Stimulated activated CD8-positive, alpha-beta memory T cell treated with anti-CD3 and anti-CD28 coated beads, Interleukin-15, amount 100 ng/mL, for 48 hours (primary cell): ENCODE measurements around the gene ELMO1.

Experiments used
- DNase-seq, 2 donors: peaks; one replicate each; pipeline ENCODE4 v3.0.0-alpha.2; 2020; ENCODE audit warnings: low read depth in 2 of 2

The ELMO1 gene

DNA sequence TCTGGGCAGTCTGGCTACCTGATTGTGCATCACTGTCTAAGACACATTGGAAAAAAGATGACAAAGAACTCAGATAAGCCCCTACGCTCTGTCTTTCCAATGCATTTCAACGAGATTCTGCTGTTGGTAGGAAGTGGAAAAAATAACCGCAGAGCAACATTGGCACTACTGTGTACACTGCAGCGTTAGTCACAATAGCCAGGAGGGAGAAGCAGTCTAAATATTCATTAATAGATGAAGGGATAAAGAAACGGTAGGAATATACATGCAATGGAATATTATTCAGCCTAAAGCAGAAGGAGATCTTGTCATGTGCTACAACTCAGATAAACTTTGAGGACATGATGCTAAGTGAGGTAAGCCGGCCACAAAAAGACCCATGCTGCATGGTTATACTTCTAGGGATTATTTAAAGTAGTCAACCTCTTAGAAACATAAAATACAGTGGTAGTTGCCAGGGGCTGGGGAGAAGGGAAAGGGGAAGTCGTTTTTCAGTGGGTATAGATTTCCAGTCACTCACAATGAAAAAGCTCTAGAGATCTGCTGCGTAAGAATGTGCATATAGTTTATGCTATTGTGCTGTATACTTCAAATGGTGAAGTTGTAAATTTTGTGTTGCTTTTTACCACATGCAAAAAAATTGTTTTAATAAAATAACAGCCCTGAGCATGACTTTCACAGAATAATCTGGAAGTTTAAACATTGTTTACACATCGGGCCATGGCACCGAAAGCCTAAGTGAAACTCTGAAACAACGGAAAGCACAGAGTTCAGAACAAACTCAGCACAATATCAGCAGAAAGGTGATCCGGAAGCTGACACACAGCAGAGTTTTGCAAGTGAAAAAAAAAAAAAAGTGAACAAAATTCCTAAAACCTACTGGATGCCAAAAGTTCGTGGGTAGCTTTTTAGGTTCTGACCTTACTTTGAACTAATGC is 40.1 kb downstream of the ELMO1 start:
- DNase-seq: no peak

DNA sequence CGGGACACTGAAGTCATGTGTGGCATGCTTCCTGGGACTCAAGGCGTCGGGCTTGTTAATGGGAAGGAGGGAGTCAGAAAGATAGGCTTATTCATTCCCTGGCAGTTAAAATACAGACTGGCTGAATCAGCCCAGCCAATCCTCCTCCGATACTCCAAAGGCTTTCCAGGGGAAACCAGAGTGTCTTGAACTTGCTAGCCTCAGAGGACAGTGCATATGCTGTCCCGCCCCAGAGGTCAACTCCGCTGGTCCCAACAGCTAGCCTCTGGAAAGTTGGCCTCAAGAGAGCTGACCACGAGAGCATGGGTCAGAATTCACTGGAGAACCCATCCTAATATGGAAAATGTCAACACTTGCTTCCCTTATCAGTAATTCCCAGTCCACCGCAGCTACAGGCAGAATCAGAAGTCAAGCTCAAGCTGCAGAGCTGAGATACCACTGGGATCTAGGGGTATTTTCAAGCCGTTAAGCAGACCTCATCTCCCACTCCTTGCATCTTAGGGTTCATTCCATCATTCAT is 43.0 kb downstream of the ELMO1 start:
- no peak for DNase-seq

DNA sequence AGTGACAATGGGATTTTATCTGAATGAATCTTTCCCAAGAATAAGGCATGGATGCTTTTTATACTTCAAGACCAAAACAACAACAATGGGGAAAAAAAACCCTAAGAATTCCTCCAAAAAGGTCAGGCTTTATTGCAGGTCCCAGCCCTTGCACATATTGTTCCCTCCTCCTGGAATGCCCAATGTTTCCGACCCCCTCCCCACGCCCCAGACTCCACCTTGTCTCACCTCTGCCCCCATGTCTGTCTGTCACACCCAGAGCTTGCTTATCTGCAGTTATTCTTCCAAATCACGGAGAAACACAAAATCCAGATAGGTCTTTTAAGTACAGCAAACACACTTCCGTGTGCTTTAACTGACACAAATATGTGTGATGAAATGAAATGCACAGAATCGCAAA is 43.5 kb downstream of the ELMO1 start:
- DNase-seq: no peak

DNA sequence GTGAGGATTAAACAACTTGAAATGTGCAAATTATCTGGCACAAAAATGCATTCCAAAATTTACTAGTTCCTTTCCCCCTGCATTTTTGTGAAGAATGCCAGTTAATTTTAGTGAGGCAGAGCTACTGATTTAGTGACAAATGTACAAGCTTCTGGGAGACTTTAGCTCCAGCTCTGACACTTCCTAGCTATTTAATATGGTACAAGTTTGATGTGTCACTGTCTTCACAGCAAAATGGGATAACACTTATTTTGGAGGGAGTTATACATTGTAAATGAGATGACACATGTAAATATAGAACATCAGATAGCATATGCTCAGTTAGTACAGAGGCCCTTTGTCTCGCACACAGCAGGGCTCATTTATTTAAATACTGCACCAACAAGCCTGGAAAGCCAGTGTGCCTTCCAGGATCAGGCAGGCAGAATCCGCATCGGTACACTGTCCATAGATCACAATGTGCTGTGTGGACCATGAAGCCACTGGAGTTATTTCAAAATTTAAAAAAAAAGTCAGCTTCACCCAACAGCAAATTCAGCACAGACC is 48.7 kb downstream of the ELMO1 start:
- no peak for DNase-seq

DNA sequence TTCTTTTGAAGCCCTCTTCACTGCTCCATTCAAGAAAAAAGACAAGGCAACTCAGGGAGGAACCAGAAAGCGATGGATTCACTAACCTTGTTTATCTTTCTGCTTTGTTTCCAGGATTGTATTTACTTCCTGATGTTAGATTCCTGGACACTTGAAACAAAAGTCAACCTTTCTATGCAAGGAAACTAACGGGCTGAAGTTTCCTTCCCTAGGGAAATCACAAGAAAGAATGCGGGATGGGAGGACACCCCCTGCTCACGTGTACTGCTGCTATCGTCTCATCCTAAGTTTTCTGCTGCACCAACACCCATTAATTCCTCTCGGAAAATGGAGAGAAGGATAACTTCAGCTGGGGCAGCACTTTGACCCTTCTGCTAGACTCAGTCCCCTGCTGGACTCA is 50.3 kb downstream of the ELMO1 start:
- no peak for DNase-seq

DNA sequence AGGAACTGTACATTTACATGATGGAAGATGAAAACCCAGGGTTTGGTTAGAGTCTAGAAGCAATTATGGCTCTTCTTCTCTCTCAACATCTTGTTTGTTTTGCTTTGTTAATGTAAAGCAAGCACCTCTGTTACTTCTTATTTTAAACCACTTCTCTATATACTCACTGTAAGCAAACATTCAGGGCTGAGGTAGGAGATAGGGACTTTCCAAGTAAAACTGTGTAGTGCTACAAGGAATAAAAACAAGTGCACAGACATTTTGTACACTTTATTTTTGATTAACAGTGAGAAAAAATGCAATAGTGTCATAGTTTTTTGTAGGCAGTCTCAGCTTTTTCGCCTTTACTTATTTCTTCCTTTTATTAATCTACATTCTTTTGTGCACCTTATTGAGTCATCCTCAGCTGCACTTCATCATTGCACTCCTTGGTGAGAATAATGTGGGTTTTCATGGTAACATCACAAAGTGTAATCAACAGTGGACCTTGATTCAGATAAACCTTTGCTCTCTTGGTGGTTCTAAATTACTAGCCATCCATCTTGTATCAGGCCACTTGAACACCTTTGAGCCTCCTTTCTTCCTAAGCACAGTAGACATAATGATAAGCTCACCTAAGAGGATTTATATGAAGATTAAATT is 52.9 kb downstream of the ELMO1 start:
- no peak for DNase-seq

DNA sequence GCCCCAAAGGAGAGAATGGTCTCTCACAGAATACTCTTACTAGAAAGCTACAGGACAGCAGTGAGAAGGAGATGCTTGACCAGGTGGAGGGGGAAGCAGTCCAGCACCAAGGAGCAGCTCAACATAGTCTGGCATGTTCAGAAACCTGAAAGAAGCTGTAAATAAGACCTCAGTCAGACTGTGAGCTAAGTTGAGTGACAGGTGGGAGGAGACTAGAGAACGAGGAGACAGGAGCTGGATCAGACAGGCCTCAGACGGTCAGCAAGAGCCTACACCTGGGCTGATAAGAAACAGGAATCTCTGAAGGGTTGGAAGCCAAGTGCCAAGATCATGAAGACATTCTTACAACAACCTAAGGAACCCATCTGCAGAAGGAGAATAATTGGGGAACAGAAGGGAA is 54.5 kb downstream of the ELMO1 start:
- no peak for DNase-seq

DNA sequence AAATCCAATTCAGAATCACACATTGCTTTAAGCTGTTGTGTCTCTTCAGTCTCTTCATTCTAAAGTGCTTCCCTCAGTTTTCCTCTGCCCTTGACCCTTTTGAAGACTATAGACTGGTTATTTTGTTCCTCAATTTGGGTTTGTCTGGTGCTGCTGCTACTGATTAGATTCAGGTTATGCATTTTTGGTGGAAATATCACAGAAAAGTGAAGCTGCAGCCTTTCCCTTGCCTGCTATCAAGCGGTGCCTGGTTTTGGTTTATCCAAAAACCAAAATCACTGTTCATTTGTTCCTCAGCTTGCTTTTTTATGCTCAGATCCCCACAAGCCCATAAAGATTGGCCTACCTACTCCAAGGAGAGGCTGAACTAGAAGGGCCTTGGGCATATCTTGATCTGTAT is 55.2 kb downstream of the ELMO1 start:
- DNase-seq: no peak

DNA sequence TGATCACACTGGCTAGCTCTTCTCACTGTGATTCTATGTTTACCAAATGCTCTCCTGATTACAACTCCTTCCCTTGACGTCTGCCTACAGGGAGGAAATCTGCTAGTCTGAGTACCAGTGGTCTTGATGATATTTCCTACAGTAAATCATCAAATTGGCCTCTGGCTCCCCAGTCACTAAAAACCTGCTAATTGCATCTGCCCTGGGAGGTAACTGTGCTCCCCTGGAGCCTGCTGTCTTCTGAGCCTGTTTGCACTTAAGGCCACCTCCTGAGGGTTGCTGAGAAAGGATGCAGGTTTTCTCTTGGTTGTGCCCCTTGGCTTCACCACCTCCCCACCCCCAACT is 56.0 kb downstream of the ELMO1 start:
- no peak for DNase-seq

DNA sequence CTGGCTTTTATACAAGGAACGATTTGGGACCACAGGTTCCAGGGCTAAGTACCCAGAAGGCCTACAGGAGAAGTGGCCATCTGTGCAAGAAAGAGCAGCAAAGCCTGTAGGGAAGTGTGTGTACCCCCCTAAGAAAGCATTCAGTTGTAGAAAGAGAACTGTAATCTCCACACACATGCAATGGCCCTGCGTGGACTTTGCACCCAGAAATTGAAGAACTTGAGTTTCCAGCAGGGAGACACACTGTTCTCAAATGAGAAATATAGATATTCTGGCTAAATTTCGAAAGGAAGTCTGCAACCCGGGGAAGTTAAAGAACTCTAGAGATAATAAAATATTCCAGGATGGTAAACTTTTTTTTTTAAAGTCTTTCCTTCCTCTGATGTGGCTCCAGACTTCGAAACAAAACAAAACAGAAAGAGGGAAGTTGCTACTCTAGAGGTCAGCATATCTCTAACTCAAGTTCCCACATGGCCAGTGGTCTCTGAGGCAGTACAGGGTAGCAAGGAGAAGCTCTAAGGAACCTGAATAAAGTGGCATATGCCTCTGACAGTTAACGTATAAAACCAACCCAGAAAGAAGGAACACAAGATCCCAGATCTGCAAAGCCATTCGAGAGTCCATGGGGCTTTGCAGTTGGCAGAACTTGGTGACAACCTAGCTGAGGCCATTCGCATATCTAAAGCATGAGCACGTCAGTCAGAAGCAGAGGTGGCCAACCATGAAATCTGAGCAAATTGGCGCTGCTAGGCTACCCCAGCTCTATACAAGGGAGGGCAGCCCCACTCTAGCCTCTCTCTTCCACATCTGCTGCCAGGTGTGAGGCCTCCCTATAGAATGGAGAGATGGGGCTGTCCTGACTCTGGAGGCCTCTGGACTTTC is 56.6 kb downstream of the ELMO1 start:
- no peak for DNase-seq

DNA sequence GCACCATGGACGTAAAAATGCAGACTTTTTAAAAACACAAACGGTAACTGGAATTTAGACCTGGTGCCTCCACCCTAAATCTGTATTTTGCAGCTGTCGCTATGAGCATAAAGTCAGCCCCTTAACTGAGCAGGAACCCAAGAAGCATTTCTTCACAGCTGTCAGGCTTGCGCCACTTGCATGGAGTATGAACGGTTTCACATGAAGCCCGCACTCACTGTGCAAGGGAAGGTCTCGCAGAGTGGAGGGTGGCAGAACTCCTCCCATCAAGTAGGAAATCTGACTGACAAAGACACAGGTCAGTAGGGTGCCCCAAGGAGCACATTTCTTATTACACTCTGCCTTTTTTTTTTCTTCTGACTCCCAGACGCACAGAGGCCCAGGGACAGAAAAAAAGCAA is 58.5 kb downstream of the ELMO1 start:
- no peak for DNase-seq

DNA sequence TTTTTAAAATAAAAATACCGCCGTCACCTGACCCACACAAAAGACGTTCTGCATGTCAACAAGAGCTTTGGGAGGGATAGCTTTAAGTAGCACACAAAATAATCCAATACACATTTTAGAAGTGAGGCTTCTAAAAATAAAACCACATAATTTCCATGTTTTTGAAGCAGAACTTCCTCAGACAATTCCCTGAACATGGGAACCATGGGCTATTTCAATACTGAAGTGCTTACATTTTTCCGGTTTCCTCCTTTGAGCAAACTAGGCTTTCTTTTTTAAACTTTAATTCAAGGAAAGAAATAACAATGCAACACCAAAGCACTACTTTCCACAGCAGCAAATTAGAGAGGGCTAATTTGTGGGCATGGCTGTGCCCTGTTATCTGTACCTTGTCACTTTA is 59.9 kb downstream of the ELMO1 start:
- DNase-seq: no peak

DNA sequence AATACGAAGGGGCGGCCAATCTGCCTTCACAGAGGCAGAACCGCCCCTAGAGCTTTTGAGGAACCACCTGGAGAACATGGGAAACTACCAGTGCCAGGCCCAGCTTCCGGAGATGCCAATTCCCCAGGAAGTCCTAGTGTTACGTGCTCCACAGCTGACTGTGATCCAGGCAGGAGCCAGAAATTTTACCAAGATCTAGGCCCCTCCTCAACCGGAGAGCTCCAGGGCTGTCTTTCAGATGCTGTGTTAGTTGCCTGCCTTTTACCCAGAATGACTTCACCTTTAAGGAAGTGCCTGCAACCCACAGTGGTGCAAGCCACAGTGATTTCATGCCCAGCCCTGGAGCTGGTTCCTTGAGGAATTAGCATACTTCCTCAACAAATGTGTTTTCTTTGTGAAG is 62.9 kb downstream of the ELMO1 start:
- DNase-seq: no peak

DNA sequence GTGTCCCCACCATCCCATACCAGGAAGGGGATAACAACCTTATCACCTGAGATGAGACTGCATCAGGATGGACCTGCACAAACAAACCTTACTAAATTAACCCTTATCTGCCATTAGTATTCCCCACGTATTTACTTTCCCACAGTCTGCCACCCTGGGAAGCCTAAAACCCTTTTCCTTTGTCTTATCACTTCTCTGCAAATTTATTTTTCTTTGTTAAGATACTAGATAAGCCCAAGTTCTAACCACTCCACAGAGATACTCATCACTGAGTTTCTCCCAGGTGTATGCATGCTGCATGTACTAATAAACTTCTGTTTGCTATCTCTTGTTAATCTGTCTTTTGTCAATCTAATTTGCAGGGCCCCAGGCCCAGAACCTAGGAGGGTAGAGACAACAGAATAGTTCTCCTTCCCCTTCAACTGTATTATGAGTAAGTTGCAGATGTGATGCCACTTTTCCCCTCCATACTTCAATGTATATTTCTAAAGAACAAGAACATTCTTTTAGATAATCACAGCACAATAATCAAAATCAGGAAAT is 66.0 kb downstream of the ELMO1 start:
- no peak for DNase-seq

DNA sequence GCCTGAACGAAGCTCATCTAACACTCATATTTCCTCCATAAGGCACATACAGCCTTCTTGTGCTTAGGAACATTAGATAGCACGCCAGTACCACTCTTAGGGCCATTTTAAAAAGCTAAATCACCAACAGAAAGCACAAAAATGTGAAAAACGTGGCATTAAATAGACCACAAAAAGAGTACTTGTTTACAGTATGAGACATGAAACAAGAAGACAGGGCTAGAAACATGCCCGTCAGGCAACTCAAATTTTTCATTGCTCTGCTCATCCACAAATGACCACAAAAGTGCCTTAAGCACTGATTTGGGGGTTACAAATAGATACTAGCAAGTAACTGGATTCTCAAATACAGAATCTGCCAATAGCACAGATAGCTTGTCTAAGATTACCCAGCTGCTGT is 67.8 kb downstream of the ELMO1 start:
- no peak for DNase-seq

DNA sequence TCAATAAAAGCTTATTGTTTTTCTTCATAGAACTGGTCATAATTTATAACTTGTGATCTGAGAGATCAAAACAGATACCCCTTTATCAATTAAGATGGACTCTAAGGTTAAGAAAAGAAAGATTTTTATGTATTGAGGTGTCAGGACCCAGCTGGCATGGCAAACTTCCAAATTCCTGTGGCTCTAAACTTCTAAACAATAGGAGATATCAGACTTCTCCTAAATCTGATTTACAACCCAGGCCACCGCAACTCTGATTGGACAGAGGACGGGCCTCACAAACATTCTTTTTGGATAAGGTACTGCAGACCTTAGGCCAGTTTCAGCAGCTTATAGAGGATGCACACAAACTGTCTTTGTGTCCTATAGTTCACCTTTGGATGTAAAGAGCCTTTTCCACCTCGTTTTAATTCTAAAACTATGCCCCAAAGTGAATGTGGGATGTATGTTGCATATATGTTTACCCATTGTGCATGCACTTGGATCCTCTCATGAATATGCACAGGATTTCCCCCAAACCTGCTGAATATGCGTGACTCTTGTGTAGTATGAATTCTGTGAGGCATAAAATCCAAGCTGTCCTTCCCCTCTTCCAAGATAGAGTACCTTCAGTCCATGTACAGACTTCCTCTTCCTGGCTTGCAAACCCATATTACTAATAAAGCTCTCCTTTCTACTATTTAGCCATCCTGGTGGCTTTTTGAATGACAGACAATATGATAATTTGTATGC is 69.0 kb downstream of the ELMO1 start:
- DNase-seq: no peak

DNA sequence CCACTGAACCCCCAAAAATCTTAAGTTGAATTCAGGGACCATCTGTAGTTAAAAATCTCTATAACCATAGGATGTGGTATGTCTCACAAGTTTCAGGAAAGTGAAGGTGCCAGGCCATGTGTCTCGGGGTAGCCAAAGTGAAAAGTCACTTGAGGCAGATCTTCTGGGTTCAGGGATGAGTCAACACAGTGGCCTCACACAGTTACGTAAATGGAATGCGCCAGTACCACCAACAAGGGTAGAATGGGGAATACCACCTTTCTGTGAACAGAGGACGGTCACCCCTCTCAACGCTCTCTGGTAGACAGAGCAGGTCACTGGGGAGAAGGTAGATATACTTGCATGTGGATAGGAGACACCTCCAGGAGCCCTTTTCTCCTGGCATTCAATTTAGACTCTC is 71.4 kb downstream of the ELMO1 start:
- no peak for DNase-seq

DNA sequence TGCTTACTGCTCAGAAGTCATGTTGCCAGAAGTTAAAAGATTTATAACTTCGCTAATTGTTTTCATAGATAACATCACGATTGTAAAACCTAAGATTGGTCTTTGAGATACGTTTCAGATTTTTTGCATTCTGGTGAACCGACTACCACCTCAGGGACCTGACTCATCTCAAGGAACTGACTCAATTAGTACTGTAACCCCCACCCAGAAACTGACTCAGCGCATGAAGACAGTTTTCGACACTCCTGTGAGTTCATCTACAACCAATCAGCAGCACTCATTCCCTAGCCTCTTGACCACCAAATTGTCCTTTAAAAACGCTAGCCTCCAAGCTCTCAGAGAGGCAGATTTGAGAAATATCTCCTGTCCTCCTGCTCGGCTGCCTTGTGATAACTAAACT is 72.3 kb downstream of the ELMO1 start:
- peak in 1 of 2 donors; percentile 41 for DNase-seq

DNA sequence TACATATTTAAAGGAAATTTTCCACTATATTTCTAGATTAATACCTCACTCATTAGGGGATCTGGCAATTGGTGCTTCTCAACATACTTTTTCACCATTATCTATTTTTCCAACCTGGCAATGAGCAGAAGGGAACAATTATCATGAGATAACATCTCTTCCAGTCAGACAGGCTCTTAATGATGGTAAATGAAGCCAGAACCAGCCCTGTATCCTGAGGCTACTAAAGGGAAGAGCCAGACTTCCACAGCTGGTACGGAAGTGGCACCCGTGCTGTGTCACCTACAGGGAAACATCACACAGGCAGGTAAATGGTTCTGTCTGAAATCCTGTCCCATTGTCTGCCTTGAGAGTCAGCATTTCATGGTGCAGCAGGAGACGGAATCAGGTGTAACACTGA is 75.9 kb downstream of the ELMO1 start:
- DNase-seq: no peak

DNA sequence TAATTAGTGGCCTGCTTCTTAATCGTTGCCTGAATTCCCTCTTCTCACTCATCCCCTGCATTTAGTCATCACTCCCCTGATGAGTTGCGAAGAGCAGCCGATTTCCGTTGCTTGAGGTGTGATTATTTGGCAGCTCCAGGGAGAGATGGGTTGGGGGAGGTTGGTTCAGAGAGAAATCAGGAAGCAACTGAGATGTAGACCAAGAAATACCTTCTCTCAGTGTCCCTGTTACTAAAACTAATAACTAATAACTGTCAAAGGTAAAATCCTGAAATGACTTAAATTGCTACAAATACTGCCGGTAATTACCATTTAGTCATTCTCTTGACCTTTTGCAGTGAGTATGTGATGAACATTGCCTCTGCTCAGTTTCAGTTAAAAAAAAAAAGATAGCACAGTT is 76.9 kb downstream of the ELMO1 start:
- DNase-seq: no peak

DNA sequence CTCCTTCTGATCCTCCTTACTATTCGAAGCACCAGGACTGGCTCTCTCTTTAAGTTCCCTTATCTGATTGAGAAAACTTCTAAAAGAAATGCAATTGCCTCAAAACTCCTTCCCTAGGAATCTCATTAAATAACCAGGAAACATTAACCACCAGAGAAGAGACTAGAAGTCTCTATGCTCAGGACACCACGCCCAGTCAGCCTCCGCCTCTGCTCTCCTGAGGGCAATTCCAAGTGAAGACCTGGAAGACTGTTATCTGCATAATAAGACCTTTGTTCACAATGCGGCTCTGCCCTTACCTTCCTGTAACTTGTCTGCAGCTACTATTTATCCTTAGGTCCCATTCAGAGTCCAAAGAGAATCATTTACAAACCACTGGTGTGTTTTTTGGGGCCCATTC is 78.8 kb downstream of the ELMO1 start:
- DNase-seq: no peak
